ENCODE data around the gene XRCC1. TPM values are rescaled to one million over a fixed set of nuclear protein-coding genes. Genes with fewer than 3 reads are reported as not detected.

The XRCC1 gene
- total and polyA plus RNA-seq, 2 of the 8 experiments (the other 6 are each of a cell fraction or from before 2014, with no cell fraction given), result 42.5 to 44.4 TPM

GRCh38 chr19:43540381-43540780 lies 34.9 kb downstream of the XRCC1 start:
- Histone ChIP-seq H2BK20ac (ENCODE audit: low read length) (no peak overlapping the region), H3K23me2 (ENCODE audit: low read depth, low read length) (no peaks in the 10 kb centered on the region), H3K36me3 (ENCODE audit: control insufficient read depth in 2 of 4, insufficient read depth in 4 of 4, low read length in 3 of 4) (peaks cover 10 to 61% (median 37%) of the 10 kb centered on the region in 4 experiments; a peak in 7 of 8 replicates), H3K4me2 (ENCODE audit: insufficient read depth in 1 of 2, low read depth in 2 of 2, low read length in 2 of 2) (no peak overlapping the region), H3K4ac (replicated peaks; ENCODE audit: insufficient read length, low read depth, low read length) (no peak overlapping the region), H3K27ac (ENCODE audit: low read depth, low read length) (no peak overlapping the region), H3K4me1 (replicated peaks in 1 of 4; ENCODE audit: control insufficient read depth in 3 of 4, insufficient read depth in 4 of 4, low read length in 3 of 4) (peaks cover 0 to 5% (median 0%) of the 10 kb centered on the region in 4 experiments; a peak in 4 of 7 replicates), H2BK15ac (ENCODE audit: low read length) (no peak overlapping the region), H4K5ac (ENCODE audit: insufficient read length, low read depth, low read length) (no peak overlapping the region), H3K56ac (replicated peaks; ENCODE audit: insufficient read length, low read depth, low read length) (no peak overlapping the region), H4K8ac (ENCODE audit: extremely low read depth, insufficient read depth, low read length) (no peak overlapping the region), H3K14ac (ENCODE audit: insufficient read length) (no peak overlapping the region), H4K20me1 (replicated peaks in 1 of 2; ENCODE audit: control insufficient read depth in 1 of 2, insufficient read depth in 2 of 2, low read length in 2 of 2) (no peaks in the 10 kb centered on the region), H3K79me2 (ENCODE audit: control insufficient read depth in 1 of 2, insufficient read depth in 2 of 2, low read length in 2 of 2) (no peaks in the 10 kb centered on the region), H2BK12ac (ENCODE audit: low read depth, low read length) (no peak overlapping the region), H3K4me3 (ENCODE audit: extremely low read depth in 1 of 4, insufficient read depth in 2 of 4, low read depth in 3 of 4, low read length in 4 of 4) (no peak overlapping the region), H2AK5ac (ENCODE audit: low read depth, low read length) (no peak overlapping the region), H4K91ac (replicated peaks; ENCODE audit: insufficient read length, low read length) (no peak overlapping the region), H2AFZ (ENCODE audit: low read length) (no peak overlapping the region), H3K23ac (ENCODE audit: insufficient read length) (no peak overlapping the region), H3K9me3 (ENCODE audit: insufficient read depth in 2 of 2, low read depth in 1 of 2, low read length in 1 of 2) (peaks cover 0 to 7% of the 10 kb centered on the region in 2 experiments; a peak in 1 of 4 replicates), H3K18ac (ENCODE audit: extremely low read depth, low read length) (no peak overlapping the region), H2BK5ac (ENCODE audit: low read depth, low read length) (no peak overlapping the region), H3K9ac (replicated peaks in 1 of 4; ENCODE audit: extremely low read depth in 1 of 4, low read depth in 3 of 4, low read length in 3 of 4) (no peak overlapping the region), H2BK120ac (replicated peaks; ENCODE audit: low read depth, low read length) (no peak overlapping the region), H3K79me1 (ENCODE audit: low read depth, low read length) (no peaks in the 10 kb centered on the region), H3K27me3 (replicated peaks in 1 of 4; ENCODE audit: control insufficient read depth in 3 of 4, extremely low read depth in 1 of 4, insufficient read depth in 3 of 4, low read length in 3 of 4) (no peaks in the 10 kb centered on the region; a peak in 1 of 7 replicates)
- no peak for DNase-seq (ENCODE audit: low read depth in 1 of 2, low spot score in 2 of 2)
- CTCF ChIA-PET (ENCODE audit: partially characterized antibody), result interaction anchor here (8.0 kb wide), 1 partner anchor 15 kb away, joined by 62 read pairs; no protein-coding TSS in a partner anchor
- FAIRE-seq, result no peak
- POLR2A ChIA-PET (ENCODE audit: partially characterized antibody), result no interaction called here
- 84% methylated on average over 3 of the region's 3 CpGs; no CpG with 5 or more reads in 1 of the 2 experiments for WGBS, 2 experiments (ENCODE audit: extremely low coverage in 1 of 2, insufficient coverage in 1 of 2, insufficient read length in 1 of 2, insufficient replicate concordance in 2 of 2, low coverage in 1 of 2, low lambda C conversion rate in 2 of 2, missing lambda C conversion rate in 1 of 2)
- TF ChIP-seq, protein P1, sequence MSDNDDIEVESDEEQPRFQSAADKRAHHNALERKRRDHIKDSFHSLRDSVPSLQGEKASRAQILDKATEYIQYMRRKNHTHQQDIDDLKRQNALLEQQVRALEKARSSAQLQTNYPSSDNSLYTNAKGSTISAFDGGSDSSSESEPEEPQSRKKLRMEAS (IDR thresholded peaks at IDR 0.05), result no peak
- no peak for TF ChIP-seq SP1 (IDR thresholded peaks at IDR 0.05; ENCODE audit: low read depth, low read length)
- no peak for TF ChIP-seq POLR2A (IDR thresholded peaks at IDR 0.05; ENCODE audit: control extremely low read depth in 1 of 2, low read depth in 2 of 2, low read length in 2 of 2)
- no peak for TF ChIP-seq CEBPB (IDR thresholded peaks at IDR 0.05; ENCODE audit: low read depth, low read length)
- TF ChIP-seq GABPA (IDR thresholded peaks at IDR 0.05; ENCODE audit: borderline replicate concordance, insufficient read depth, low read length), result no peak
- TF ChIP-seq CBX8 (IDR thresholded peaks at IDR 0.05; ENCODE audit: borderline replicate concordance, low read depth, low read length), result no peak
- no peak for TF ChIP-seq RNF2 (IDR thresholded peaks at IDR 0.05; ENCODE audit: borderline replicate concordance, low read depth, low read length, missing control alignments, poor library complexity, severe bottlenecking)
- no peak for TF ChIP-seq PHF8 (conservative IDR thresholded peaks at IDR 0.05; ENCODE audit: low read depth, low read length)
- no peak for TF ChIP-seq SIX5 (IDR thresholded peaks at IDR 0.05; ENCODE audit: low read depth, low read length)
- TF ChIP-seq KDM4A (IDR thresholded peaks at IDR 0.05; ENCODE audit: low read depth, low read length, severe bottlenecking), result no peak
- TF ChIP-seq MAFK (IDR thresholded peaks at IDR 0.05; ENCODE audit: low read depth, low read length), result no peak
- TF ChIP-seq RFX5 (IDR thresholded peaks at IDR 0.05; ENCODE audit: borderline replicate concordance, low read depth, low read length), result no peak
- TF ChIP-seq E2F6 (IDR thresholded peaks at IDR 0.05), result no peak
- TF ChIP-seq ASH2L (IDR thresholded peaks at IDR 0.05; ENCODE audit: low read length), result no peak
